Activated CD4-positive, alpha-beta T cell treated with anti-CD3 and anti-CD28 coated beads for 1 hour (primary cell): ENCODE measurements around the gene USP32.

Experiments used
- DNase-seq: peaks from one replicate; pipeline ENCODE4 v3.0.0-alpha.2; 2020

The USP32 gene

GRCh38 chr17:60149691-60150582, 242.0 kb downstream of the USP32 start, which contains the start of gene CA4:
TSS of gene CA4 (plus strand) at chr17:60149973. CDS start at chr17:60150035, 62 bp downstream.
- DNase-seq = no peak

- no peak for DNase-seq
Observed at GRCh38 chr17:60148373-60148772, 243.6 kb downstream of the USP32 start.

GRCh38 chr17:60147553-60148223, 244.2 kb downstream of the USP32 start:
- DNase-seq = no peak

- no peak for DNase-seq
Observed at GRCh38 chr17:60146206-60146605, 245.7 kb downstream of the USP32 start.

- no peak for DNase-seq
Observed at GRCh38 chr17:60145006-60145935, 246.7 kb downstream of the USP32 start.

- DNase-seq = peak; percentile 51
Observed at GRCh38 chr17:60142872-60143499, 248.9 kb downstream of the USP32 start.

GRCh38 chr17:60141111-60142018, 250.6 kb downstream of the USP32 start:
- no peak for DNase-seq

GRCh38 chr17:60139438-60140285, 252.3 kb downstream of the USP32 start:
- peak; percentile 44 for DNase-seq

GRCh38 chr17:60138769-60139437, 253.0 kb downstream of the USP32 start:
- no peak for DNase-seq

- no peak for DNase-seq
Observed at GRCh38 chr17:60137731-60138130, 254.2 kb downstream of the USP32 start.

GRCh38 chr17:60135951-60136666, 255.8 kb downstream of the USP32 start:
- DNase-seq = no peak

GRCh38 chr17:60135151-60135950, 256.6 kb downstream of the USP32 start:
- DNase-seq = peak; percentile 61

GRCh38 chr17:60134396-60135150, 257.4 kb downstream of the USP32 start:
- no peak for DNase-seq

GRCh38 chr17:60130466-60130865, 261.5 kb downstream of the USP32 start:
- DNase-seq = no peak

GRCh38 chr17:60129164-60129563, 262.8 kb downstream of the USP32 start:
- no peak for DNase-seq
